ENCODE measurements around the gene CD47. TPM values are rescaled to one million over a fixed set of nuclear protein-coding genes. Genes with fewer than 3 reads are reported as not detected.

CD47 gene
- total and polyA plus RNA-seq, 2 donors from 2014 or later, result 61.7 to 104 TPM

- Histone ChIP-seq H3K4me1 (ENCODE audit: control insufficient read depth in 2 of 3, insufficient read depth in 2 of 3, low read depth in 1 of 3, low read length in 3 of 3) (peaks cover 0 to 2% (median 0%) of the 10 kb centered on the region in 3 donors), H3K27ac (ENCODE audit: low read depth in 2 of 2, low read length in 2 of 2) (no peak overlapping the region), H3K9ac (ENCODE audit: low read length in 3 of 3) (no peak overlapping the region), H3K36me3 (ENCODE audit: control insufficient read depth in 2 of 3, insufficient read depth in 3 of 3, low read length in 3 of 3) (no peaks in the 10 kb centered on the region), H3K9me3 (ENCODE audit: control insufficient read depth in 2 of 3, insufficient read depth in 1 of 3, low read length in 3 of 3) (no peaks in the 10 kb centered on the region), H3K4me3 (ENCODE audit: low read length in 3 of 3) (no peak overlapping the region), H3K27me3 (ENCODE audit: control insufficient read depth, insufficient read depth, low read length) (no peaks in the 10 kb centered on the region)
- TF ChIP-seq CTCF (IDR thresholded peaks at IDR 0.05; ENCODE audit: borderline replicate concordance, extremely low read depth, insufficient read depth), result no peak
- DNase-seq, result no peak
- intact Hi-C loops (cut with DNase I), result no loop called here
- FAIRE-seq, result no peak
Measured at GRCh38 chr3:108123326-108123725, 32.5 kb upstream of the CD47 start.

GRCh38 chr3:108122276-108122675, 31.4 kb upstream of the CD47 start:
- Histone ChIP-seq H3K9ac (ENCODE audit: low read length in 3 of 3) (no peak overlapping the region), H3K27me3 (ENCODE audit: control insufficient read depth, insufficient read depth, low read length) (no peaks in the 10 kb centered on the region), H3K27ac (ENCODE audit: low read depth in 2 of 2, low read length in 2 of 2) (no peak overlapping the region), H3K36me3 (ENCODE audit: control insufficient read depth in 2 of 3, insufficient read depth in 3 of 3, low read length in 3 of 3) (no peaks in the 10 kb centered on the region), H3K9me3 (ENCODE audit: control insufficient read depth in 2 of 3, insufficient read depth in 1 of 3, low read length in 3 of 3) (no peaks in the 10 kb centered on the region), H3K4me3 (ENCODE audit: low read length in 3 of 3) (no peak overlapping the region), H3K4me1 (ENCODE audit: control insufficient read depth in 2 of 3, insufficient read depth in 2 of 3, low read depth in 1 of 3, low read length in 3 of 3) (peaks cover 0 to 2% (median 0%) of the 10 kb centered on the region in 3 donors)
- TF ChIP-seq CTCF (IDR thresholded peaks at IDR 0.05; ENCODE audit: borderline replicate concordance, extremely low read depth, insufficient read depth), result no peak
- FAIRE-seq (no peak), DNase-seq (no peak)
- intact Hi-C loops (cut with DNase I), result no loop called here

GRCh38 chr3:108119398-108120104, 28.7 kb upstream of the CD47 start:
- H3K27me3 ChIP-seq (ENCODE audit: control insufficient read depth, insufficient read depth, low read length), result no peaks in the 10 kb centered on the region
- H3K9ac ChIP-seq (ENCODE audit: low read length in 3 of 3), result no peak overlapping the region
- H3K4me1 ChIP-seq (ENCODE audit: control insufficient read depth in 2 of 3, insufficient read depth in 2 of 3, low read depth in 1 of 3, low read length in 3 of 3), result peaks cover 0 to 2% (median 2%) of the 10 kb centered on the region in 3 donors
- H3K9me3 ChIP-seq (ENCODE audit: control insufficient read depth in 2 of 3, insufficient read depth in 1 of 3, low read length in 3 of 3), result no peaks in the 10 kb centered on the region
- TF ChIP-seq CTCF (IDR thresholded peaks at IDR 0.05; ENCODE audit: borderline replicate concordance, extremely low read depth, insufficient read depth), result no peak
- no peak overlapping the region for H3K4me3 ChIP-seq (ENCODE audit: low read length in 3 of 3)
- DNase-seq (no peak), FAIRE-seq (no peak)
- no peak overlapping the region for H3K27ac ChIP-seq (ENCODE audit: low read depth in 2 of 2, low read length in 2 of 2)
- H3K36me3 ChIP-seq (ENCODE audit: control insufficient read depth in 2 of 3, insufficient read depth in 3 of 3, low read length in 3 of 3), result no peaks in the 10 kb centered on the region
- intact Hi-C loops (cut with DNase I), result no loop called here

Measured in kidney (tissue), 14 donors.